Activated effector memory CD4-positive, alpha-beta T cell treated with Interleukin-2 at 50 U/mL for 16 hours (primary cell): Measurements from ENCODE around the gene MLF2.

ENCODE experiments used
- DNase-seq: peaks from one replicate; pipeline ENCODE4 v3.0.0-alpha.2; 2020

The MLF2 gene

GRCh38 chr12:6752921-6753771 lies at the start of gene MLF2:
Gene MLF2 (minus strand): TSS chr12:6753141. CDS start chr12:6752334, 807 bp downstream.
- peak; percentile 96 for DNase-seq

- no peak for DNase-seq
Measured at GRCh38 chr12:6799147-6799546, 46.2 kb upstream of the MLF2 start.

GRCh38 chr12:6796576-6796975 lies 43.6 kb upstream of the MLF2 start:
- DNase-seq: no peak

DNA sequence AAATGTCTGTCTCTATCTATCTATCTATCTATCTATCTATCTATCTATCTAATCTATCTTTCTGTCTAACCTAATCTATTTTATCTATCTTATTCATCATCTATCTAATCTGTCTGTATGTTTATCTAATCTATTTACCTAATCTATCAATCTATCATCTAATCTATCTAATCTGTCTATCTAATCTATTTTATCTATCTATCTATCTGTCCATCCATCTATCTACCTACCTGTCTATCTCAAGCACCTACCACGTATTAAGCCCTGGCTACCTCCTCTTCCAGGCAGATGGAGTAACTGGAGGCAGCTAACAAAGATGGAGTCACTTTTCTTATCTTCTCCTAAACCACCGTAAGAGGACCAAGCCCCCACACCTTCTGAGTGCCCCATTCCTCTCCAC lies 42.1 kb upstream of the MLF2 start:
- no peak for DNase-seq

DNA sequence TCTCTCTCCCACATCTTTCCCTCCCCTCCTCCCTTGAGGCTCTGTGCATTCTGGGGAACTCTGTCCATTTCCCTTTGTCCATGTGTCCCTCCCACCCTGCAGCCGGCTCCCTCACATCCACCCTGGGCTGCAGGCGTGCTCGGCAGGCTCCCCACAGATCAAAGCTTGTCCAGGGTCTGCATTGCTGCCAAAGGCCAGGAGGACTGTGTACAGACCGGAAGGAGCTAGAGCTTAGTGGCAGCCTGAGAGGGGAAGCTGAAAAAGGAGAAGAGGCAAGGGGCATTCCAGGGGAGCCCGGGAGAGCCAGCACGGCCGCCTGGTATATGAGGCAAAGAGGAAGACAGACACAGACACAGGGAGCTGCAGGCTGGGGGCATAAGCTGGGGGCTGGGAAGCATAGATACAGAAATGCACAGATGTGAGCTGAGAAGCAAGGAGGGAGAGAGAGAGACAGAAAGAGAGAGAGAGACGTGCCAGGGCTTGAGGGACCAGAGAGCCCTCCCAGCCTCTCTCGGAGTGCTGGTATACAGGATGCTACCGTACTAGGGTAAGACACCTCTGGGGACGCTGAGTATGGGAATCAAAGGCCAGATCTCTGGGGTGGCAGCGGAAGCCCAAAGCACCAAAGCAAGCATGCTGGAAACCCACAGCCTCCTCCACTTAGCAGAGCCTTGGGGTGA lies 39.7 kb upstream of the MLF2 start:
- peak; percentile 43 for DNase-seq

- no peak for DNase-seq
Measured at GRCh38 chr12:6791931-6792520, 39.1 kb upstream of the MLF2 start.

DNA sequence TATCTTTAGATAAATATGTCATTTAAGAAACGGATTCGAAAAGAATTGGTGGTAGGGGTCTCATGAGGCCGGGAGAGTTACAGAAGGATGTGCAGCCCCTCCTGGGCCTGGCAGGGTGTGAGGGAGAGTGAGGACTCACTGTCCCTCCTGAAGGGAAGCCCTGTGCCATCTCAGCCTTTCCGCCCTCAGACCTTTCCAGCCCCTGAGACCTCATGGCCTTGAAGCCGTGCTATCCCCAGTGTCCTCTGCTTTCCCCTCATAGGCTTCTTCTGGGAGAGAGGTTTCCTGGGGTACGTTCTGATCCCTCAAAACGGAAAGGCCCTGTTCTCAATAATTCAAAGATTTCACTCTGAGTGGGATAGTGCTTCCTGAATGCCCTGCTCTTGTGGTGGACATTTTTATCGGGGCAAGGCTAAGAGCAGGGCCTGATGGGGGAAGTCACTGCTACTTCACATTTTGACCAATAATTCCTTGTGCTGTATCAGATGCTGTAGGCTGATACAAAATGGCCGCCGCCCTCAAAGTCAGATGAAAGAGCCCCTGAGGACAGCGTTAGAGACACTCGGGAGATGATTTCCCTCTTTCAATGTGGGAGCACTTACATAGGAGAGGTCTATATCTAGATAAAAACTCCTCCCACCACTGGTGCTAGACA lies 37.7 kb upstream of the MLF2 start:
- DNase-seq: peak; percentile 39

DNA sequence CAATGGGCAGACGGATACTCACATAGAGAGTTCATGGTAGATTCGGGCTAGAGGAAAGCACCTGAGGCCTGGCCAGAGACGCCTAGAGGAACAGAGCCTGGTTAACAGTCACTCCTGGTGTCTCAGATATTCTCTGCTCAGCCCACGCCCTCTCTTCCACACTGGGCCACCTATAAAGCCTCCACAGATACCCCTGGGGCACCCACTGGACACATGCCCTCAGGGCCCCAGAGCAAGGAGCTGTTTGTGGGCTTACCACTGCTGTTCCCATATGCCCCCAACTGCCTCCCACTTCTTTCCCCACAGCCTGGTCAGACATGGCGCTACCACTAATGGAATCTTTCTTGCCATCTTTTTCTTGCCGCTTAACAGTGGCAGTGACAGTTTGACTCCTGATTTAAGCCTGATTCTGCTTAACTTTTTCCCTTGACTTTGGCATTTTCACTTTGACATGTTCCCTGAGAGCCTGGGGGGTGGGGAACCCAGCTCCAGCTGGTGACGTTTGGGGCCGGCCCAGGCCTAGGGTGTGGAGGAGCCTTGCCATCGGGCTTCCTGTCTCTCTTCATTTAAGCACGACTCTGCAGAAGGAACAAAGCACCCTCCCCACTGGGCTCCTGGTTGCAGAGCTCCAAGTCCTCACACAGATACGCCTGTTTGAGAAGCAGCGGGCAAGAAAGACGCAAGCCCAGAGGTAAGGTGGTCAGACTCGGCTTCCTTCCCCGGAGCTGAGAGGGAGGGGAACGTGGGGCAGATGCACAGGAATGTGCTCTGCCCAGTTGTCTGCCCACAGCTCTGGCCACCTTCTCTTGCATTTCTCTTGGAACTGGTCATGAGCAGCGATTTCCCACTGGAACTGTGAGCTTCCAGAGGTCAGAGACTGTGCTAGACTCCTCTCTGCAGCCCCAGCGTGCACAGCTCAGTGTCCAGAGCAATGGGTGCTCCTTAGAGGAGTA lies 36.3 kb upstream of the MLF2 start, which contains the start of gene CD4:
TSS of gene CD4 (plus strand) at position 557 of the 953 bp plus-strand sequence. CDS start 10,611 bp downstream, outside the sequence.
- peak; percentile 67 for DNase-seq

- no peak for DNase-seq
Measured at GRCh38 chr12:6787309-6787708, 34.4 kb upstream of the MLF2 start.

GRCh38 chr12:6786416-6787094 lies 33.6 kb upstream of the MLF2 start:
- no peak for DNase-seq

DNA sequence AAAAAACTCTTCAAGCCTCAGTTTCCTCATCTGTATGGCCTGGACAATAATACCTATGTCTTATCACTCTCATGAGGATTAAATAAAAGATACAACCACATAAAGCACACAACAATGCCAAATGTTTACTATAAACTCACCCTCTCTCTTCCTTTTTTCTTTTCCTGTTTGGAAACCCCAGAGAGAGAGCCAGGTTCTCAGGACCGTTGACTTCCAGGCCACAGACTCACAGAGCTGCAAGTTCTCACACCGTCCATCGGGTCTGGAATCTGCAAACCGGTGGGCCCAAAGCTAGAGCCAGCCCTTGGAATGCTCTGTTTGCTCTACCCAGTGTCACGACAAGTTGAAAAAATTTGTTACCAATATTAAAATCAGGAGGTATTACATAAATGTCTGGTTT lies 31.8 kb upstream of the MLF2 start:
- no peak for DNase-seq

DNA sequence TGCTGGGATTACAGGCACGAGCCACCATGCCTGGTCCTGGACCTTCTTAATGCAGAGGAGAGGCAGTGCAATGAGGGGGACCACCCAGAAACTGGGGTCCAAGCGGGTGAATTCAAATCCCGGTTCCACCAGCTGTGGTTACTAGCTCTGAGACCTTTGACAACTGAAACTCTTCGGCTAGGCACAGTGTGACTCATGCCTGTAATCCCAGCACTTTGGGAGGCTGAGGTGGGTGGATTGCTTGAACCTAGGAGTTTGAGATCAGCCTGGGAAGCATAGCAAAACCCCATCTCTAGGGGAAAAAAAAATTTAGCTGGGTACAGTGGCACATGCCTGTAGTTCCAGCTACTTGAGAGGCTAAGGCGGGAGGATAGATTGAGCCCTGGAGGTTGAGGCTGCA lies 31.4 kb upstream of the MLF2 start:
- DNase-seq: no peak

DNA sequence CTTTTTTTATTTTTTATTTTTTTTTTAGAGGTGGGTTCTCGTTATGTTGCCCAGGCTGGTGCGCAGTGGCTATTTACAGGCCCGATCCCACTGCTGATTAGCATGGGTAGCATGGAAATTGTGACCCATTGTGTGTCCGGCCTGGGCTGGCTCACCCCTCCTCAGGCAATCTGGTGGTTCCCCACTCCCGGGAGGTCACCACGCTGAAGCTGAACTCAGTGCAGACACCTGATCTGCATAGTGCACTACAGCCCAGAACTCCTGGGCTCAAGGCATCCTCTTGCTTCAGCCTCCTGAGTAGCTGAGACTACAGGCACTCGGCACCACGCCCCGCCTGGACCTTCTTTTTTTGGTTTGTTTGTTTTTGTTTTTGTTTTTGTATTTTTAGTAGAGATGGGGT lies 30.9 kb upstream of the MLF2 start:
- DNase-seq: no peak

DNA sequence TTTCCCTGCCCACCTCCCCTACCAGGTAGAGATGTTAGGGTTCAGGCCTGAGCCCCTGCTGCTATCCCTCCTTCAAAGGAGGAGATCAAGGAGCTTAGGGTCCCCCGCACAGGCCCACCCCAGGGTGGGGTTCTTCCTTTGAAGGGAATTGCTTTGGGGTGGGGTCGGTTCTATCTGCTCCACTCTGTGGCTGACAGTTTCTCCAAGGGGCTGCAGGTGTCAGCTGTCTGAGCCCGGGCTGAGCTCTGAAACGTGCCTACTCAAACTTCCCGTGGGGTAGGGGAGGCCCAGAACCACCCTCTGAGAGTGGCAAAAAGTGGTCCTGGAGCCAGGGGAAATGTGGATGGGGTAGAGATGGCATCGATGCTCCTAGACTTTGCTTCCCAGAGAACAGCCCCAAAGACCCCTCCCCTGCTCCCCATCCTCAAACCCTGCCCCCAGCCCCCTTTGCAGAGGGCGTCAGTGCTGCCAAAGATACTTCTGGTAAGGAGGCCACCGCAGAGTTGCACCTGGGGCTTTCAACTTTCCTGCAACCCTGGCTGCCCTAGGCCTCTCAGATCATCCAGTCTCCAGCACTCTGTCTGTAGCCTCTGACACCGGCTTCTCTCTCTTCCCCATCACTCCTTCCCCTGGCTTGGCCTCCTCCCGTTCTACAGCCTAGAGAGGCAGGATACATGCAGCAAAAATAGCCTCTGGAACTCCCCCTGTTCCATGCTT lies 30.1 kb upstream of the MLF2 start:
- no peak for DNase-seq

DNA sequence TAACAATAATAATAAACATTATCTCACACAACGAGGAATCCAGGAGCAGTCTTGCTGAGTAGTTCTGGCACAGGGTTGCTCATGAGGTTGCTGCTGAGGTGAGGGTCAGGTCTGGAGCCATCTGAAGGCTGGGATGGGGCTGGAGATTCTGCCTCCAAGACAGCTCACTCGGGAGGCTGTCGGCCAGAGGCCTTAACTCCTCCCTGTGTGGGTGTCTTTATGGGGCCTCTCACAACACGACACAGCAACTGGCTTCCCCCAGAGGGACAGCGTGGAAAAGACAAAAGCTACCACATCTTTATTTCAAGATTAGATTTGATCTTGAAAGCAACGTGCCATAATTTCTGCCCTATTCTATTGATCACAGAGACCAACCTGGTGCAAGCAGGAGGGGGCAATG lies 29.2 kb upstream of the MLF2 start:
- DNase-seq: no peak

DNA sequence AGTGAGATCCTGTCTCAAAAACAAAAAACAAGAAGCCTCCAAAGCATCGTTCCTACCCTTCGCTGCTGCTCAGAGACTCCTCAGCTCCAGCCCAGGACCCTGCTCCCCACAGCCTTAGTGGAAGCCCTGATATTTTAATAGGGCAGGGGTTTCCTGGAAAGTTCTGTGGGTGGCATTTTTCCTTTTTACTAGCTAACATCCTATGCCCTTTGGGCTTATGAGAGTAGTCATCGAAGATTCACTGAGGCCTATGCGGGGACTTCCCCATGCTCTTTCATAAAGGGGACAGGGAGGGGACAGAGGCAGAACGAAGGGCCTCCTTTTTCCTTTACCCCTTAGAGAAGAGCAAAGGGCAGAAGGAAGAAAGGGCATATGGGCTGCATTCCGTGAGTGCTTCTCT lies 27.6 kb upstream of the MLF2 start:
- no peak for DNase-seq

DNA sequence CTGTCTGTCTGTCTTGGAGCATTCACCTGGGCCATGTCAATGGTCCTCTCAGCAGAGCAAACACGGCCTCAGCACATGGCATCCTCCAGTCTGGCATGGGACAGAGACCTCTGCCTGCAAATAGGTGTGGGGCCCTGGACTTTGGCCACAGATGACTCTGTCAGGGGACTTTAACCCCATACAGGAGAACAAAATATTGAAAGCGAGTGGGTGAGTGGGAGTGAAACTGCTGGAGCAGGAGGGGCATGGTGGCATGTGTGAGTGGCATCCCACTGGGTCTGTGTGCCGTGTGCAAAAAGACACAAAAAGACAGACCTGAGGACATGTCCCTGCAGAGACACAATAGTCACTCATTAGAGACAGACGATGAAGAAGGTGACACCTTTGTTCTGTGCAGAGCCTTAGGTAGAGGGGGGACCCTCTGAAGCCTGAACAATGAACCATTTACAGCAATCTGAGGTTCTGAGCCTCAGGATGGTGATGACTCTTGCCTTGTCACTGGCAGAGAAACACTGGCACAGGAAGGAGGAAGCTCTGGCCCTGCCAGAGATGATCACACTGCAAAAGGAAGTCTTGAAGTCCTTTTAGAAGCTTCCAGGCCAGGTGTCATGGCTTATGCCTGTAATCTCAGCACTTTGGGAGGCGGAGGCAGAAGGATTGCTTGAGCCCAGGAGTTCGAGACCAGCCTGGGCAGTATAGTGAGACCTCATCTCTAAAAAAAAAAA lies 26.9 kb upstream of the MLF2 start:
- no peak for DNase-seq

DNA sequence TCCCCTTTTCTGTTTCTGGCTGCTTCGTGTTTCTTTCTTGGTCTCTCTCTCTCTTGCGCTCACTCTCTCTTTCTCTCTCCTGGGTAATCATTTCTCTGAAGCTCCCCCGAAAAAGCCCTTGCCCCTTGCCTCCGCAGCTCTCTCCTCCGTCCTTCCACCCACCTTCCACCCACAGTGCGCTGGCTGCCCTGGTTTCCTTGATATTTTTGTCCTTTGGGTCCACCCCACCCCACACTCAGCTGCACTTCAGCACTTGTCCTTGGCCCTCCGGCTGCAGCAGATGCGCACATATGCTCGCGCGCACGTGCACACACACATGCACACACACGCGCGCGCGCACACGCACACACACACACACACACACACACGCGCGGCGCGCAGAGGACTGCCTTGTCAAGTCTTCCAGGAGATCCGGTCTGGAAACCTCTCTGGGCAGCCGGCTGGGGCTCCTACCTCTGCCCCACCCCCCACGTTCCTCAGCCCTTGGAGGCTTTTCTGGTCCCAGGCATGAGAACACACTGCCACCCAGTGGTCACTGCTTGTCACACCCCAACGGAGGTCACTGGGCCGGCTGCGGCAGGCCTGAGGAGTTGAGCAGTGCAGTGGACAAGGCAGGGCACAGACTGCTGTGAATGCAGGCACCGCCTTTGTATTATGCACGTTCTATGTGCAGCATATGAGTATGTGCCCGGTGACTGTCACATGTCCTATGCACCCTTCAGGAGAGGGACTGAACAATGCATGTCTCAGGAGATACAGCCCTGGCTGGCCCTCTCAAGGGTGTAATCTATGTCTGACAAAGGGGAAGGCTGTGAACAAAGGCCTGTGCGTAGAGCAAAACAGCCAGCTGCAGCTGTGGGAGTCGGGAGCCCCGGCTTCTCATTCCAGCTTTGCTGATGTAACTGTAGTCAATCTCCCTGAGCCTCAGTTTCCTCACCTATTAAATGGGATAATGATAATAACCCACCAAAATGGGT lies 25.9 kb upstream of the MLF2 start:
- peak; percentile 78 for DNase-seq

- no peak for DNase-seq
Measured at GRCh38 chr12:6778217-6778573, 25.3 kb upstream of the MLF2 start.
